ENCODE measurements around the gene CFAP20.

GRCh38 chr16:58125041-58125440 is 4.1 kb downstream of the CFAP20 start:
- TF ChIP-seq CTCF (conservative IDR thresholded peaks at IDR 0.05) (no peak), EZH2 (IDR thresholded peaks at IDR 0.05; ENCODE audit: low read depth) (no peak)

Data from PC-9 (cell line).